Transverse colon (tissue), 4 donors: ENCODE measurements around the gene PDE1C. TPM values are rescaled to one million over a fixed set of nuclear protein-coding genes. Genes with fewer than 3 reads are reported as not detected.

Source experiments
- DNase-seq: peaks from one replicate; pipeline ENCODE4 v3.0.0-alpha.2; 2019
- H3K27ac ChIP-seq, 4 donors: fragments of 200-600 bp; sonication (generic); 2 replicates each; pipeline ENCODE4 v1.5.1; 2016 to 2018; ENCODE audit warnings: inconsistent platforms in 4 of 4
- H3K27me3 ChIP-seq: fragments of 200-600 bp; sonication (generic); 2 replicates; pipeline ENCODE4 v1.5.1; 2017; ENCODE audit warnings: inconsistent platforms
- H3K36me3 ChIP-seq, 4 donors: fragments of 200-600 bp; sonication (generic); 2 replicates each; pipeline ENCODE4 v1.5.1; 2017 to 2019; ENCODE audit warnings: inconsistent platforms in 4 of 4
- H3K4me1 ChIP-seq, 4 donors: fragments of 200-600 bp; sonication (generic); 2 replicates each; pipeline ENCODE4 v1.5.1; 2017 to 2020; ENCODE audit warnings: inconsistent platforms in 4 of 4
- H3K4me3 ChIP-seq, 4 donors: fragments of 200-600 bp; sonication (generic); 1 replicate in 1 of 4; 2 replicates in 3 of 4; pipeline versions ENCODE4 v1.5.1 to v1.6.1; 2017 to 2019; ENCODE audit warnings: inconsistent platforms in 4 of 4
- H3K9me3 ChIP-seq, 2 donors: fragments of 200-600 bp; sonication (generic); 2 replicates each; pipeline ENCODE4 v1.5.1; 2017 to 2019; ENCODE audit warnings: inconsistent platforms in 2 of 2
- EP300 ChIP-seq: sonication (generic); formaldehyde crosslinking; IDR thresholded peaks from one replicate; pipeline ENCODE4 v1.6.1; 2017; ENCODE audit warnings: antibody characterized with exemption, low read depth
- POLR2A ChIP-seq: fragments of 450-650 bp; IDR thresholded peaks from one replicate; pipeline ENCODE4 v1.6.1; 2016; ENCODE audit warnings: antibody characterized with exemption, mild to moderate bottlenecking, moderate library complexity
- POLR2AphosphoS5 ChIP-seq, 3 donors: sonication (generic); formaldehyde crosslinking; IDR thresholded peaks; one replicate each; pipeline ENCODE4 v1.6.1; 2016; ENCODE audit warnings: antibody characterized with exemption in 3 of 3
- WGBS, 2 donors: methylation state at CpG; one replicate each; pipeline ENCODE4 v1.1.5; 2018; ENCODE audit warnings: low coverage in 1 of 2; 5-methylcytosine and 5-hydroxymethylcytosine counted together
- in situ Hi-C, 4 donors: fragments of 200-750 bp; cut with MboI; loops; one replicate each; pipeline versions ENCODE4 v1.15.0 to v1.15.1; 2017; ENCODE audit warnings: low sequenced_read_pairs in 3 of 4, low pct_ligation_motif_present in 1 of 4, low pct_unique_long_range_greater_than_20kb in 1 of 4
- intact Hi-C: fragments of 100-400 bp; cut with DNase I; formaldehyde crosslinking; loops from one replicate; pipeline ENCODE4 v1.15.1; 2023; ENCODE audit warnings: low total_unique reads
- total RNA-seq, 4 donors: library from RNA; depleted of rRNA; stranded (reverse); fragments of >200 nt; gene quantifications; one replicate each; pipeline ENCODE4 v1.1.0, GENCODE V29; 2016
- TF ChIP-seq, protein P1 (sequence below), 5 experiments: fragments of 200-600 bp in 3 of 5; fragments of 450-650 bp in 2 of 5; sonication (generic) in 3 of 5; IDR thresholded peaks; 1 replicate in 2 of 5; 2 replicates in 3 of 5; pipeline ENCODE4 v1.5.1; 2016 to 2017; ENCODE audit warnings: antibody characterized with exemption in 5 of 5, inconsistent platforms in 3 of 5, mild to moderate bottlenecking in 2 of 5, moderate library complexity in 1 of 5

The PDE1C gene
- total RNA-seq, 4 donors from 2014 or later, result 1.5 to 8.4 (median 2.9) TPM

DNA sequence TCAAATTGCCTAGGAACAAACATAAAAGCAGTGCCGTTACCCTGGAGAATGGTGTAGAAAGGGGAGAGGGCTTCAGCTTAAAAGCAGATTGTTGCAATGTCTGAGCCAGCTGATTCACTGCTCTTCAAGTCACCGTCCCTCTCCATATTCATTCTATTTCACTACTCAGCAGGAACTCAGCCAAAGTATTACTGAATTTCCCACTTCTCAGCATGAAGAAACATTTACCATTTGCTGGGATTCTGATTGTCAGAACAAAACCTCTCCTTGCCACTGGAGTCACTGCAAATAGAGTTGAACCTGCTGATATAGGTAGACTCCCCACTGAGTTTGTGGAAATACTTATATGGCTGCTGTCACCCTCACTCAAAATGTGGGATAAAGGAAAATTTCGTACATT is 311.5 kb downstream of the PDE1C start:
- in situ Hi-C loops (loop anchor here in 1 of 4 donors (25.0 kb wide), 1 partner anchor 579 kb away; no protein-coding TSS in a partner anchor), intact Hi-C loops (no loop called here)
- TF ChIP-seq POLR2A, result no peak
- TF ChIP-seq, protein P1, sequence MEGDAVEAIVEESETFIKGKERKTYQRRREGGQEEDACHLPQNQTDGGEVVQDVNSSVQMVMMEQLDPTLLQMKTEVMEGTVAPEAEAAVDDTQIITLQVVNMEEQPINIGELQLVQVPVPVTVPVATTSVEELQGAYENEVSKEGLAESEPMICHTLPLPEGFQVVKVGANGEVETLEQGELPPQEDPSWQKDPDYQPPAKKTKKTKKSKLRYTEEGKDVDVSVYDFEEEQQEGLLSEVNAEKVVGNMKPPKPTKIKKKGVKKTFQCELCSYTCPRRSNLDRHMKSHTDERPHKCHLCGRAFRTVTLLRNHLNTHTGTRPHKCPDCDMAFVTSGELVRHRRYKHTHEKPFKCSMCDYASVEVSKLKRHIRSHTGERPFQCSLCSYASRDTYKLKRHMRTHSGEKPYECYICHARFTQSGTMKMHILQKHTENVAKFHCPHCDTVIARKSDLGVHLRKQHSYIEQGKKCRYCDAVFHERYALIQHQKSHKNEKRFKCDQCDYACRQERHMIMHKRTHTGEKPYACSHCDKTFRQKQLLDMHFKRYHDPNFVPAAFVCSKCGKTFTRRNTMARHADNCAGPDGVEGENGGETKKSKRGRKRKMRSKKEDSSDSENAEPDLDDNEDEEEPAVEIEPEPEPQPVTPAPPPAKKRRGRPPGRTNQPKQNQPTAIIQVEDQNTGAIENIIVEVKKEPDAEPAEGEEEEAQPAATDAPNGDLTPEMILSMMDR (IDR thresholded peaks at IDR 0.05), result no peak
- TF ChIP-seq POLR2AphosphoS5 (IDR thresholded peaks at IDR 0.05), result no peak
- TF ChIP-seq EP300, result no peak

GRCh38 chr7:31751726-31752125 is 318.5 kb downstream of the PDE1C start:
- Histone ChIP-seq H3K27me3 (no peaks in the 10 kb centered on the region), H3K27ac (no peak overlapping the region), H3K36me3 (no peaks in the 10 kb centered on the region), H3K4me1 (no peaks in the 10 kb centered on the region), H3K4me3 (no peak overlapping the region), H3K9me3 (no peaks in the 10 kb centered on the region)
- in situ Hi-C loops, result loop anchor here in 1 of 4 donors (25.0 kb wide), 1 partner anchor 586 kb away; no protein-coding TSS in a partner anchor
- TF ChIP-seq POLR2AphosphoS5 (IDR thresholded peaks at IDR 0.05) (no peak), EP300 (no peak), POLR2A (no peak)
- TF ChIP-seq, protein P1 (IDR thresholded peaks at IDR 0.05), result no peak
- 67 to 75% methylated on average over 1 to 4 of the region's 4 CpGs for WGBS, 2 donors
- DNase-seq, result no peak
- intact Hi-C loops, result no loop called here

More for the DNA sequence above, 311.5 kb downstream of the PDE1C start:
- Histone ChIP-seq H3K4me1 (no peaks in the 10 kb centered on the region), H3K27me3 (no peaks in the 10 kb centered on the region), H3K36me3 (no peaks in the 10 kb centered on the region), H3K4me3 (no peak overlapping the region), H3K27ac (no peak overlapping the region), H3K9me3 (no peaks in the 10 kb centered on the region)
- 64 to 78% methylated on average over 1 to 3 of the region's 3 CpGs for WGBS, 2 donors
- no peak for DNase-seq

- Histone ChIP-seq H3K36me3 (no peaks in the 10 kb centered on the region), H3K27ac (no peak overlapping the region), H3K4me1 (no peaks in the 10 kb centered on the region), H3K4me3 (no peak overlapping the region), H3K9me3 (no peaks in the 10 kb centered on the region), H3K27me3 (peaks cover 3% of the 10 kb centered on the region)
- in situ Hi-C loops (loop anchor here (10.0 to 25.0 kb wide), 4 partner anchors 457 to 611 kb away; no protein-coding TSS in a partner anchor), intact Hi-C loops (loop anchor here (10.0 kb wide), 2 partner anchors 457 to 597 kb away; no protein-coding TSS in a partner anchor)
- no peak for DNase-seq
- 87 to 100% methylated on average over 1 of the region's 1 CpG for WGBS, 2 donors
- TF ChIP-seq, protein P1 (IDR thresholded peaks at IDR 0.05), result no peak
- TF ChIP-seq POLR2A (no peak), POLR2AphosphoS5 (IDR thresholded peaks at IDR 0.05) (no peak), EP300 (no peak)
Observed at GRCh38 chr7:31748084-31748483, 322.1 kb downstream of the PDE1C start.

- Histone ChIP-seq H3K9me3 (no peaks in the 10 kb centered on the region), H3K27me3 (peaks cover 6% of the 10 kb centered on the region), H3K4me3 (no peak overlapping the region), H3K36me3 (no peaks in the 10 kb centered on the region), H3K27ac (no peak overlapping the region), H3K4me1 (no peaks in the 10 kb centered on the region)
- intact Hi-C loops (loop anchor here (10.0 kb wide), 2 partner anchors 457 to 597 kb away; no protein-coding TSS in a partner anchor), in situ Hi-C loops (loop anchor here (10.0 to 25.0 kb wide), 4 partner anchors 457 to 610 kb away; no protein-coding TSS in a partner anchor)
- TF ChIP-seq POLR2A (no peak), POLR2AphosphoS5 (IDR thresholded peaks at IDR 0.05) (no peak), EP300 (no peak)
- TF ChIP-seq, protein P1 (IDR thresholded peaks at IDR 0.05), result no peak
- peak; percentile 11 for DNase-seq
Observed at GRCh38 chr7:31747553-31747952, 322.7 kb downstream of the PDE1C start.
